ENCODE measurements around the gene COMT. TPM values are rescaled to one million over a fixed set of nuclear protein-coding genes. Genes with fewer than 3 reads are reported as not detected.

COMT gene
- total RNA-seq, 1 donor from 2014 or later, result 34.8 TPM

DNA sequence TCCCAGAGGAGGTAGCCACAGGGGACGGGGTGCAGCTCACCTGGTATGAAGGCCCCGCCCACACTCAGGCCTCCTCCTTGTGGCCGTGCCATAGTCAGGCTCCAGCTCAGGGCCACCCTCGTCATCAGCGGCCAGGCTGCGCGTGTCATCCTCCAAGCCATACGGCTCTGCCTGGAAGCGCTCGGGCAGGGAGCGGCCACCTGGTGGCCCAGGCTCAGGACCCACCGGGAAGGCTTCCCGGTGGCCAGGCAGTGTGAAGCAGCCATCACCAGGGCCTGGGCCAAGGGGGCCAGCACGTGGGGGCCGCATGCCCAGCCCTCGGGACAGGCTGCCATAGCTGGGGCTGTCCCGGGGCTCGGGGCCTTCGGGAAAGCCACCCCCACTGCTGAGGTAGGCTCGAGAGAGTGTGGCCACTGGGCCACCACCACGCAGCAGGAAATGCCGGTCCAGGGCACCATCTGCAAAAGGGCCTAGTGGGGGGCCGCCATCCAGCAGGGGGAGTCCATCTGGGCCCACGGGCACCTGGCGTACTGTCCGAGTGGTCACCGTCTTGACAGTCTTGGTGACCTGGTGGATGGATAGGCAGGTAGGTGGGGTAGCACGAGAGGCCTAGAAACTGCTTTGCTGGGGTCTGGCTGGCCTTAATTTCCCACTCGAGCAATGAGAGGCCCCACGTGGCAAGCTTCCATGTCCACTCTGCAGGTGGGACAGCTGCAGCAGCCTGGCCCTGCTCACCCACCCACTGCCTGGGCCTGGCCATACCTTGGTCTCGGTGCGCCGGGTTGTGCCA is 39.8 kb downstream of the COMT start:
- DNase-seq, result no peak
- peaks cover 2% of the 10 kb centered on the region for H3K4me1 Mint-ChIP-seq (ENCODE audit: low read depth, unreplicated experiment)
- TF ChIP-seq, protein P1, sequence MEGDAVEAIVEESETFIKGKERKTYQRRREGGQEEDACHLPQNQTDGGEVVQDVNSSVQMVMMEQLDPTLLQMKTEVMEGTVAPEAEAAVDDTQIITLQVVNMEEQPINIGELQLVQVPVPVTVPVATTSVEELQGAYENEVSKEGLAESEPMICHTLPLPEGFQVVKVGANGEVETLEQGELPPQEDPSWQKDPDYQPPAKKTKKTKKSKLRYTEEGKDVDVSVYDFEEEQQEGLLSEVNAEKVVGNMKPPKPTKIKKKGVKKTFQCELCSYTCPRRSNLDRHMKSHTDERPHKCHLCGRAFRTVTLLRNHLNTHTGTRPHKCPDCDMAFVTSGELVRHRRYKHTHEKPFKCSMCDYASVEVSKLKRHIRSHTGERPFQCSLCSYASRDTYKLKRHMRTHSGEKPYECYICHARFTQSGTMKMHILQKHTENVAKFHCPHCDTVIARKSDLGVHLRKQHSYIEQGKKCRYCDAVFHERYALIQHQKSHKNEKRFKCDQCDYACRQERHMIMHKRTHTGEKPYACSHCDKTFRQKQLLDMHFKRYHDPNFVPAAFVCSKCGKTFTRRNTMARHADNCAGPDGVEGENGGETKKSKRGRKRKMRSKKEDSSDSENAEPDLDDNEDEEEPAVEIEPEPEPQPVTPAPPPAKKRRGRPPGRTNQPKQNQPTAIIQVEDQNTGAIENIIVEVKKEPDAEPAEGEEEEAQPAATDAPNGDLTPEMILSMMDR (IDR thresholded peaks at IDR 0.05; ENCODE audit: partially characterized antibody, unreplicated experiment), result no peak
- H3K27ac Mint-ChIP-seq (ENCODE audit: unreplicated experiment), result no peak overlapping the region
- no peaks in the 10 kb centered on the region for H3K36me3 Mint-ChIP-seq (ENCODE audit: unreplicated experiment)
- peaks cover 5% of the 10 kb centered on the region for H3K27me3 Mint-ChIP-seq (ENCODE audit: unreplicated experiment)
- no peak overlapping the region for H3K4me3 Mint-ChIP-seq (ENCODE audit: unreplicated experiment)
- H3K9me3 Mint-ChIP-seq (ENCODE audit: unreplicated experiment), result peaks cover 7% of the 10 kb centered on the region

DNA sequence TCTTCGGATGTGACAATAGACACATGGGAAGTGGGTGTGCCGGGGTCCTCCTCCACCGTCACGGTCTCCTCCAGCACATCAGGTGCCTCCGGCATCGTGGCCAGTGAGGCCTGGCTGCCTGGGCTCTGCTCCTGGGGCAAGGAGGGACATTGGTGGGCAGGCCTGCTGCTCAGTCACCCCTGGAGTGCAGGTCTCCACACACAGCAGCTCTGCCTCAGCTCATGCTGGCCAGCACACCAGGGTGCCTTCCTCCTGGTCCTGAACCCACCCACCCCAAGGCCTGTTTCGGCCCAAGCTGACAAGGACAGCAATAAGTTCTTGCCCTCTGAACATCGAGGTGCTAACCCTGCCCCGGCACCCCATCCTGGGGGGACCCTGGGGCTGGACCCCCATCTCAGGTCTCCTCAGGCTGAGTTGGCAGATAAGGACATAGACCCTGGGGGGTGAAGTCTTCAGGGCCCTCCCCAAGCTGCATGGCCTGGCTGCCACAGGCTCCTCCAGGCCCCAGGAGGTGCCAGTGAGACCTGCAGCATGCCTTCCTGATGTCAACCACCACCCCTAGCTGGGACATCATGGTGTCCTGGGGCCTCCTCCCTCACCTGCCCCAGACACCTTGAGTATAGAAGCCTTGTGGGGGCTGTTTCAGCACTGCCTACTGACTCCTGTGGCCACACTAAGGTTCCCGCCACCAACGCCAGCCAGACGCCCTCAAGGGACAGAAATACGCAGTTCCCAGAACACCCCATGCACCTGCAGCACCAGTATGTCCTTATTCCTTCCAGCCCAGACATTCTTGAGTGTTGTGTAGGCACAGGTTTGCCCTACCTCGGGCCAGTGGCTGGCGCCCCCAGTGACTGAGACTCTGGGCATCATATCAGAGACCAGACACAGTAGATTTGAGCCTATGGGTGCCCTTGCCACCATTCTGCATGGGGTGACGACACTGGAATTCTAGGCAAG is 40.7 kb downstream of the COMT start:
- no peak for DNase-seq
- H3K27me3 Mint-ChIP-seq (ENCODE audit: unreplicated experiment), result peaks cover 5% of the 10 kb centered on the region
- TF ChIP-seq, protein P1 (IDR thresholded peaks at IDR 0.05; ENCODE audit: partially characterized antibody, unreplicated experiment), result no peak
- H3K9me3 Mint-ChIP-seq (ENCODE audit: unreplicated experiment), result peaks cover 4% of the 10 kb centered on the region
- no peak overlapping the region for H3K27ac Mint-ChIP-seq (ENCODE audit: unreplicated experiment)
- no peaks in the 10 kb centered on the region for H3K36me3 Mint-ChIP-seq (ENCODE audit: unreplicated experiment)
- H3K4me1 Mint-ChIP-seq (ENCODE audit: low read depth, unreplicated experiment), result peaks cover 2% of the 10 kb centered on the region
- H3K4me3 Mint-ChIP-seq (ENCODE audit: unreplicated experiment), result no peak overlapping the region

DNA sequence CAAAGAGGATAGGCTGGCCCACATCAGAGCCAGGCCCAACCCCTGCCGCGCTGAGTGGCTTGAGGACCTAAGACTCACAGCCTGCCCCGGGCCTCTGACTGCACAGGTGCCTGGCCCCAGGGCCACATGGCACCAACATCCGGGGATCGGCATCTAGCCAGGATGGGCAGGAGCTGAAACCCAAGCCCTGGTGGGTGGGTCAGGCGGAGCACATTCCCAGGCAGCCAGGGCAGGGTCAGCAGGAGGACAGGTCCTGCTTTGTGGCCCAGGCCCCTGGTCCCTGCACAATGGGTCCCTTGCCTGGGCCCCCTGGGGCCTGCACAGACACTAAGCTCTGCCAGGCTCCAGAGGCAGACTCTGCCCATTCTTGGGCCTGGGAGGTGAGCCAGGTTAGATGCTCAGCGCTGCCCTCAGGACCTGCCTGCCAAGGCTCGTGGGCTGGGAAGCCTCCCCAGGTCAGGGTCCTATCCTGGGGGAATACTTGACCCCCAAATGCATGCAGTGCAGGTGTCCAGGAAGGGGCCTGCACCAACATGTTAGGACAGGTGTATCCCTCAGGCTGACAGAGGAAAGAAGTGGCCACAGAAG is 41.5 kb downstream of the COMT start:
- peaks cover 2% of the 10 kb centered on the region for H3K4me1 Mint-ChIP-seq (ENCODE audit: low read depth, unreplicated experiment)
- H3K4me3 Mint-ChIP-seq (ENCODE audit: unreplicated experiment), result no peak overlapping the region
- peaks cover 4% of the 10 kb centered on the region for H3K9me3 Mint-ChIP-seq (ENCODE audit: unreplicated experiment)
- TF ChIP-seq, protein P1 (IDR thresholded peaks at IDR 0.05; ENCODE audit: partially characterized antibody, unreplicated experiment), result no peak
- no peak overlapping the region for H3K27ac Mint-ChIP-seq (ENCODE audit: unreplicated experiment)
- H3K36me3 Mint-ChIP-seq (ENCODE audit: unreplicated experiment), result no peaks in the 10 kb centered on the region
- peaks cover 5% of the 10 kb centered on the region for H3K27me3 Mint-ChIP-seq (ENCODE audit: unreplicated experiment)
- DNase-seq, result no peak

DNA sequence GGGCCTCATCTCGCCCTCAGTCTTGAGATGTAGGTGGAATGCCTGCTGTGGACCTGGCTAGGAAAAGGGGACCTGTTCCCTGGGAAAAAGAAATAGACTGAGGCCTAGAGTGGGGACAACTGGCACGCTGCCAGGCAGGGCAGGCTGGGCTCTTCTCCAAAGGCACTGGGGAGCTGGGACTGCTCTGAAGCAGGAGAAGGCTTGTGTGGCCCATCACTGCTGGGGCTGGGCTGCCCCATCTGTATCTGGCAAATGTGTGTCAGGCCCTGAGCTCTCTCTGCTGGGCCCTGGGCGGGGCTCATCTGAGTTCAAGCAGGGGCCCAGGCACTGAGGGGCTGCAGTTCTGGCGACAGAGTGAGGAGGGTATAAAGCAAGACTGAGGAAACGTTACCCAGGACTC is 42.2 kb downstream of the COMT start:
- no peak for DNase-seq
- Mint-ChIP-seq H3K27ac (ENCODE audit: unreplicated experiment) (no peak overlapping the region), H3K27me3 (ENCODE audit: unreplicated experiment) (peaks cover 5% of the 10 kb centered on the region), H3K36me3 (ENCODE audit: unreplicated experiment) (no peaks in the 10 kb centered on the region), H3K9me3 (ENCODE audit: unreplicated experiment) (peaks cover 4% of the 10 kb centered on the region), H3K4me3 (ENCODE audit: unreplicated experiment) (no peak overlapping the region), H3K4me1 (ENCODE audit: low read depth, unreplicated experiment) (peaks cover 2% of the 10 kb centered on the region)
- TF ChIP-seq, protein P1 (IDR thresholded peaks at IDR 0.05; ENCODE audit: partially characterized antibody, unreplicated experiment), result no peak

All from glutamatergic neuron (in vitro differentiated cells).